HEK293T (cell line): ENCODE results near the gene WWC1.

ENCODE experiments used
- ARNT ChIP-seq: fragments of 450-650 bp; IDR thresholded peaks from 2 replicates; pipeline ENCODE4 v1.6.1; 2017; ENCODE audit warnings: mild to moderate bottlenecking
- BHLHE40 ChIP-seq: fragments of 450-650 bp; IDR thresholded peaks from 2 replicates; pipeline ENCODE4 v1.6.1; 2016; ENCODE audit warnings: mild to moderate bottlenecking, moderate library complexity, borderline replicate concordance
- CTBP1 ChIP-seq: fragments of 450-650 bp; IDR thresholded peaks from 2 replicates; pipeline ENCODE4 v1.6.1; 2016; ENCODE audit warnings: borderline replicate concordance
- ELF4 ChIP-seq: fragments of 450-650 bp; IDR thresholded peaks from 2 replicates; pipeline ENCODE4 v1.6.1; 2017; ENCODE audit warnings: antibody characterized with exemption
- FOXA1 ChIP-seq: fragments of 450-650 bp; IDR thresholded peaks from 2 replicates; pipeline ENCODE4 v1.6.1; 2016; ENCODE audit warnings: mild to moderate bottlenecking
- FOXM1 ChIP-seq: fragments of 450-650 bp; IDR thresholded peaks from 2 replicates; pipeline ENCODE4 v1.6.1; 2017; ENCODE audit warnings: mild to moderate bottlenecking, borderline replicate concordance
- HDGF ChIP-seq: fragments of 450-650 bp; IDR thresholded peaks from 2 replicates; pipeline ENCODE4 v1.6.1; 2017; ENCODE audit warnings: antibody characterized with exemption, borderline replicate concordance
- LEF1 ChIP-seq: fragments of 450-650 bp; IDR thresholded peaks from 2 replicates; pipeline ENCODE4 v1.6.1; 2017; ENCODE audit warnings: mild to moderate bottlenecking, borderline replicate concordance
- NFRKB ChIP-seq: fragments of 450-650 bp; IDR thresholded peaks from 2 replicates; pipeline ENCODE4 v1.6.1; 2016; ENCODE audit warnings: mild to moderate bottlenecking, moderate library complexity
- SP1 ChIP-seq: fragments of 450-650 bp; IDR thresholded peaks from 2 replicates; pipeline ENCODE4 v1.6.1; 2017
- SUZ12 ChIP-seq: fragments of 450-650 bp; IDR thresholded peaks from 2 replicates; pipeline ENCODE4 v1.6.1; 2016; ENCODE audit warnings: mild to moderate bottlenecking
- TARDBP ChIP-seq: fragments of 450-650 bp; IDR thresholded peaks from 2 replicates; pipeline ENCODE4 v1.6.1; 2016
- TF ChIP-seq, protein P1 (sequence below): fragments of 450-650 bp; IDR thresholded peaks from 2 replicates; pipeline ENCODE4 v1.6.1; 2016

DNA sequence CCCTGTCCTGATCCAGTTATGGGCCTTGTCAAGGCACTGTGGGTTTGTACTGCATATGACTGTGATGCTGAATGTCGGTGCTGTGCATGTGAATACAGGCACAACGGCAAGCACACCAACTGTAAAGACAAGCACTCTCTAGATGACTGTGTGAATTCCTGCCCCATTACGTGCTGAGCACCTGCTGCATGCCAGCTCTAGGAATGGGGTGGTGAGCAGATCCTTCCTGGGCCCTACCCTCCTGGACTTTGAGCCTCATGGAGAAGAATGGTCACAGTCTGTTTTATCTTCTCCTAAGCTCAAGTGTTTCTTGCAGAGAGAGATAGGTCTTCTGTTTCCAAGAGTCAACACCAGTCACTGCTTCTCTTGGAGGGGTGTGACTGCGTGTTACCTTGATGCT, 138.9 kb downstream of the WWC1 start:
- TF ChIP-seq, protein P1, sequence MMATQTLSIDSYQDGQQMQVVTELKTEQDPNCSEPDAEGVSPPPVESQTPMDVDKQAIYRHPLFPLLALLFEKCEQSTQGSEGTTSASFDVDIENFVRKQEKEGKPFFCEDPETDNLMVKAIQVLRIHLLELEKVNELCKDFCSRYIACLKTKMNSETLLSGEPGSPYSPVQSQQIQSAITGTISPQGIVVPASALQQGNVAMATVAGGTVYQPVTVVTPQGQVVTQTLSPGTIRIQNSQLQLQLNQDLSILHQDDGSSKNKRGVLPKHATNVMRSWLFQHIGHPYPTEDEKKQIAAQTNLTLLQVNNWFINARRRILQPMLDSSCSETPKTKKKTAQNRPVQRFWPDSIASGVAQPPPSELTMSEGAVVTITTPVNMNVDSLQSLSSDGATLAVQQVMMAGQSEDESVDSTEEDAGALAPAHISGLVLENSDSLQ, result no peak
- no peak for TF ChIP-seq FOXM1
- no peak for TF ChIP-seq SUZ12
- TF ChIP-seq LEF1, result no peak
- no peak for TF ChIP-seq SP1
- no peak for TF ChIP-seq BHLHE40
- TF ChIP-seq TARDBP, result no peak
- no peak for TF ChIP-seq NFRKB
- TF ChIP-seq HDGF, result no peak
- TF ChIP-seq ARNT, result no peak
- no peak for TF ChIP-seq ELF4
- no peak for TF ChIP-seq CTBP1
- no peak for TF ChIP-seq FOXA1
